ENCODE data around the gene CEACAM6.

The CEACAM6 gene

GRCh38 chr19:41734585-41734984, 20.7 kb upstream of the CEACAM6 start:
- Histone ChIP-seq H3K36me3 (ENCODE audit: insufficient read depth, low read length) (no peaks in the 10 kb centered on the region), H3K9ac (ENCODE audit: low read depth, low read length, poor library complexity, severe bottlenecking) (no peak overlapping the region), H3K27me3 (ENCODE audit: insufficient read depth, low read length, poor library complexity, severe bottlenecking) (peaks cover 4% of the 10 kb centered on the region), H2AFZ (ENCODE audit: low read length) (no peak overlapping the region), H4K20me1 (ENCODE audit: insufficient read depth, low read length, poor library complexity, severe bottlenecking) (no peaks in the 10 kb centered on the region), H3K4me3 (ENCODE audit: low read length, poor library complexity, severe bottlenecking) (no peak overlapping the region), H3K4me2 (ENCODE audit: low read depth, low read length, poor library complexity, severe bottlenecking) (no peak overlapping the region), H3K9me3 (ENCODE audit: insufficient read depth, low read depth, low read length) (no peaks in the 10 kb centered on the region), H3F3A (ENCODE audit: low read depth) (no peaks in the 10 kb centered on the region), H3K9me2 (replicated peaks; ENCODE audit: low read depth, low read length) (no peaks in the 10 kb centered on the region), H3K79me2 (ENCODE audit: insufficient read depth, low read length) (no peaks in the 10 kb centered on the region), H3K4me1 (ENCODE audit: insufficient read depth, low read length, poor library complexity, severe bottlenecking) (no peaks in the 10 kb centered on the region)
- TF ChIP-seq EZH2phosphoT487 (IDR thresholded peaks at IDR 0.05; ENCODE audit: borderline replicate concordance) (no peak), CTCF (conservative IDR thresholded peaks at IDR 0.05; ENCODE audit: low read length) (no peak)

DNA sequence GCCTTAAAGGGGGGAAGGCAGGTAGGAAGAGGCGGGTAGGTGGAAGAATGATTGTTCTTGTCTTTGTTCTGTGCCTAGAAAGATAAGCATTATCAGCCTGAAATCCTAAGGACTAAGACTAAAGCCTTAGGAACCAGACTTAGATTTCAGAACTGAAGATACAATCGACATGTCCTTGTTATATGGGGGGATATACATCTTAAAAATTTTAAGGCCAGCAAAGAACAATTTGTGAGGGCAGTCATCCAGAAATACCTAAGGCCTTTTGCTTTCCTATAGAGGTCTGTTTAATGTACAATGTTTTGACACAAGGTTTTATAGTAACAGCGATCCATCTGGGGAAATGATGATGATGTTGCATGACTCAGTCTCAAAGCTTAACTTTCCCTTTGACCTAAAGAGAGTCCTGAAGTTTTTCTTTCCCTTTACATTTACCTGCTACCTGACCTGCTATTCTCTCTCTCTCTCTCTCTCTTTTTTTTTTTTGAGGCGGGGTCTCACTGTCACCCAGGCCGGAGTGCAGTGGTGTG, 20.2 kb upstream of the CEACAM6 start:
- Histone ChIP-seq H3F3A (ENCODE audit: low read depth) (no peaks in the 10 kb centered on the region), H3K4me3 (ENCODE audit: low read length, poor library complexity, severe bottlenecking) (no peak overlapping the region), H4K20me1 (ENCODE audit: insufficient read depth, low read length, poor library complexity, severe bottlenecking) (no peaks in the 10 kb centered on the region), H3K9ac (ENCODE audit: low read depth, low read length, poor library complexity, severe bottlenecking) (no peak overlapping the region), H3K9me2 (replicated peaks; ENCODE audit: low read depth, low read length) (no peaks in the 10 kb centered on the region), H3K27me3 (ENCODE audit: insufficient read depth, low read length, poor library complexity, severe bottlenecking) (peaks cover 4% of the 10 kb centered on the region), H2AFZ (ENCODE audit: low read length) (no peak overlapping the region), H3K9me3 (ENCODE audit: insufficient read depth, low read depth, low read length) (no peaks in the 10 kb centered on the region), H3K4me1 (ENCODE audit: insufficient read depth, low read length, poor library complexity, severe bottlenecking) (no peaks in the 10 kb centered on the region), H3K36me3 (ENCODE audit: insufficient read depth, low read length) (no peaks in the 10 kb centered on the region), H3K4me2 (ENCODE audit: low read depth, low read length, poor library complexity, severe bottlenecking) (no peak overlapping the region), H3K79me2 (ENCODE audit: insufficient read depth, low read length) (no peaks in the 10 kb centered on the region)
- no peak for TF ChIP-seq EZH2phosphoT487 (IDR thresholded peaks at IDR 0.05; ENCODE audit: borderline replicate concordance)
- TF ChIP-seq CTCF (conservative IDR thresholded peaks at IDR 0.05; ENCODE audit: low read length) = no peak

GRCh38 chr19:41739361-41739760, 16.0 kb upstream of the CEACAM6 start:
- Histone ChIP-seq H3K9ac (ENCODE audit: low read depth, low read length, poor library complexity, severe bottlenecking) (no peak overlapping the region), H3K9me3 (ENCODE audit: insufficient read depth, low read depth, low read length) (no peaks in the 10 kb centered on the region), H4K20me1 (ENCODE audit: insufficient read depth, low read length, poor library complexity, severe bottlenecking) (no peaks in the 10 kb centered on the region), H3K4me2 (ENCODE audit: low read depth, low read length, poor library complexity, severe bottlenecking) (no peak overlapping the region), H2AFZ (ENCODE audit: low read length) (no peak overlapping the region), H3K27me3 (ENCODE audit: insufficient read depth, low read length, poor library complexity, severe bottlenecking) (peaks cover 4% of the 10 kb centered on the region), H3K9me2 (replicated peaks; ENCODE audit: low read depth, low read length) (no peaks in the 10 kb centered on the region), H3K36me3 (ENCODE audit: insufficient read depth, low read length) (no peaks in the 10 kb centered on the region), H3K79me2 (ENCODE audit: insufficient read depth, low read length) (no peaks in the 10 kb centered on the region), H3K4me1 (ENCODE audit: insufficient read depth, low read length, poor library complexity, severe bottlenecking) (no peaks in the 10 kb centered on the region), H3K4me3 (ENCODE audit: low read length, poor library complexity, severe bottlenecking) (no peak overlapping the region), H3F3A (ENCODE audit: low read depth) (no peaks in the 10 kb centered on the region)
- TF ChIP-seq EZH2phosphoT487 (IDR thresholded peaks at IDR 0.05; ENCODE audit: borderline replicate concordance) (no peak), CTCF (conservative IDR thresholded peaks at IDR 0.05; ENCODE audit: low read length) (no peak)

Measured in Loucy (cell line).